Stimulated activated CD4-positive, alpha-beta T cell treated with anti-CD3 and anti-CD28 coated beads, TNF-alpha, amount 100 ng/mL, for 24 hours (primary cell): ENCODE measurements around the gene PNMA3.
"Not testable (repeated sequence)": the region's sequence is repeated elsewhere in the genome, so short reads cannot be mapped to it uniquely, and the experiment has no call there.

Experiments
- DNase-seq, 3 experiments: peaks; one replicate each; pipeline ENCODE4 v3.0.0-alpha.2; 2020; ENCODE audit warnings: low read depth in 3 of 3

The PNMA3 gene

DNA sequence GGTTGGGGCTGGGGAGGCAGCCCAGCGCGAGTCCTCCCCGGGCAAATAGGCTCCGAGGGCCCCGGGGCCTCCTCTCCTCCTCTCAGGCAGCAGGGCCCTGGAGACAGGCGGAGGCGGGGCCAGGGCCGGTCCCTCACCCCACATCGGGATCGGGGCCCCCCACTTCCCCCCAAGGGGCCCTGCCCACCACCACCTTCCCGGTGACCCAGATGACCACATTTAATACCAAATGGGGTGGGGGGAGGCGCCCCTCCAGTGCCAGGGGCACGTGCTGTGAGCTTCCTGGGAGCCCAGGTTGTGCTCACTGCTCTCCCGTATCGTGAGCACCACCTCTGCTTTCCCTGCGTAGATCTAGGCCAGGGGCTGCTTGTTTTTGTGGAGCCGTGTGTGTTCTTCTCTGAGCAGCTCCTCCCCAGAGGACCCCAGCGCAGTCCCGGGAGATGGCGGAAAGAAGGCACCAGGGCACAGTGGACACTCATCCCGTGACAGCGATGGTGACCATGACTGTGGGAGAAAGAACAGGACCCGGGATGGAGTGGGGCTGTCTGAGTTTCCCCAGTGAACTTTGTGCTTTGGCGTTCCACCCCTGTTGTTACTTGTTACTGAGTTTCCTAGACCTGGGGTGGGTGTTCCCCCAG, 18.1 kb downstream of the PNMA3 start:
- no peak for DNase-seq

DNA sequence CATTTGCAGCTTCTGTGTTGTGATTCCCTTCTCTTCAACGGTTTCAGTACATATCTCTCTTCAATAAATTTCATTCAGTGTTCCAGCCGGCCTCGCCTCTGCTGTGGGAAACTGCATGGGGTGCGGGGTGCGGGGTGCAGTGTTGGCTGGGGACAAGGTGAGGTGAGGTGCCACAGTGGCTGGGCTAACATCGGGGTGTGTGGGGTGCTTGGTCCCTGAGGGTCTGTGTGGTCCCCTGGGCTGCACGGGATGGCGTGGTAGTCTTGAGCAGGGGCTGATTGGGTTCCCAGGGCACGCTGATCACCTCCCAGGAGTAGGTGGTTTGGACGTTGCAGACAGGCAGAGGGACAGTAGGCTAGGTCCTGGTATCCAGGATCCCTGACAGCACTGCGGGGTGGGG, 18.7 kb downstream of the PNMA3 start:
- no peak for DNase-seq

DNA sequence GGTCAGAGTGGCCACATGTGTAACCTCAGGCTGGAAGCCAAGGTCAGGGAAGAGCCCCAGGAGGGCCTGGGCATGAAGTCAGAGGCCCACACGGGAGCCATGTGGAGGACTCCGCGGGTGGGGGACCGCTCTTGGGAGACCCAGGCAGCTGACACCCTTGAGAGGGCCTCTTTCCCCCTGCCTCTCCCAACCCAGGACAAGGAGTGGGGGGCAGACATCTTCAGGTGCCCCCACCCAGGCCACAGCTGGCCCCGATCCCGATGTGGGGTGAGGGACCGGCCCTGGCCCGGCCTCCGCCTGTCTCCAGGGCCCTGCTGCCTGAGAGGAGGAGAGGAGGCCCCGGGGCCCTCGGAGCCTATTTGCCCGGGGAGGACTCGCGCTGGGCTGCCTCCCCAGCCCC, 19.1 kb downstream of the PNMA3 start:
- DNase-seq, result no peak

DNA sequence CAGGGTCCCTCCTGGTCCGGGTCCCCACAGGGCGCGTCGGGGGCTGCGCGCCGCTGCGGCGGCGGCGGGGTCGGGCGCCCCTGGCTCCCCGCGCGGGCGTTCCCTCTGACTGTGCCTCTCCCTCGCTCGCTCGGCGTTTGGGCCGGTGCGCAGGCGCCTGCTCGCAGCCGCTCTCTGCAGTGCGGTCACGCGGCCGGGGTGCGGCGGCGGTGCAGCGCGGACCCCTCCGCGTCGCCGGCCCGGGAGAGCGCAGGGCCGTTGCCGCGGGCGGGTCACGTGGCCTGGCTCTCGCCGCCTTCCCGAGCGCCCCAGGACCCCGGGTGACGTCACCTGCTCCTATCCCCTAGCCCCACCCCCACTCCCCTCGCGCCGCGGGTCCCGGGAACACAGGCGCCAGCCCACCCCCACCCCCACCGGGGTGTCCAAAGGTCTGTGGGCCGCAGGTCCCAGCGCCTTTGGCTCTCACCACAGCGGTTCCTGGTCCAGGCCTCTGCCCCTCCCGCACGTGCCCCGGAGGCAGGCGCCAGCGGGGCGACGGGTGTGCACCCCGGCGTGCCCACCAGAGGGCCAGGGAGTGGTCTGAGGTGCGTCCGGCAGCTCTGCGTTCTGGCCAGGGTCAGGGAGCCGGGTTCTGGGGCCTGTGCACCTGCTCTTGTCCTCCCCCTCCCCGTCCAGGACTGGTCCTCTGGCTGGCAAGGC, 21.3 kb downstream of the PNMA3 start:
- not testable (repeated sequence) for DNase-seq

DNA sequence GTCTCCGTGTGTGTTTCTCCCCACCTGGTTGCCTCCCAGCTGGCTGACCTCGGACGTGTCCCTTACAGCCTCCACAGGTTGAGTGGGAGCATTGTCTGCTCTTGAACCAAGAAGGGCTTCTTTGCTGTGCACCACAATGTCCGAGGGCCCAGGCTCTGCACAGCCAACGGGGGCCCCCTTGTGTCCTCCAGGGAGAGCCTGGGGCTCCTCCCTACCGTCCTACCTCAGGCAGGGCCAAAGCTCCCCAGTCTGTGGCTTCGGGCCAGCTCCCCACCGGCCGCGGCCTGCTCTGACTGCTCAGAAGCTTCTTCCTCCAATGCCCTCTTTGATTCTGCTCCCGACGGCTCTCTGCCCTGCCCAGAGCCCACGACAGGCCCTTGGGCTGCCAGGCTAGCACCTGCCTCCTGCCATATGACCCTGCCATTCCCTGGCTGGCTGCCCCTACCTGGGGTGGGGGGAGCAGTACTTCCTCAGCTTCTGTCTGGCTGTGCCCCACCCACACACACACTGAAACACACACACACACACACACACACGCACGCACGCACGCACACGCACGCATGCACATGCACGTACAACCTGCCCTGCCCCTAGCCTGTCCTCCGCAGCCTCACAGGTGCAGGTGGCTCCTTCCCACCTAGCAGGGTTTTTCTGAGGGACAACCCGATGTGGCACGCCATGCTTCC, 27.1 kb downstream of the PNMA3 start:
- DNase-seq, result not testable (repeated sequence)

DNA sequence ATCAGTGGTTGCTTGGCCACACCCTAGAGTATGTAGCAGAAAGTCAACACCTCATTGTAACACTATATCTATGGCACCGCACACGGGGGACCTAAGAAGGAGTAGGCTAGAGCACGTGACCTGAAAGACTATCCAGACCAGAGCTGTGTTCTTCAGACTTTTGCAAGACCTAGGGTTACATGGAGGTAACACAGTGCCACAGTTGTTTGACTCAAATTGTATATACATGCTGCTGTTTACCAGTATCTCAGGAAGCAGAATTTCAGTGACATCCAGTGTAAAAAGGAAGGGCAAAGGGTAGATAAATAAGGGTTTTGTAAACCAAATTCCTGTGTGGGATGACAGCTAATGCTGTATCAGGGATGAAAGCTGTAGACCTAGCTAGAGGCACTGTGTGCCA, 46.1 kb downstream of the PNMA3 start:
- no peak for DNase-seq

DNA sequence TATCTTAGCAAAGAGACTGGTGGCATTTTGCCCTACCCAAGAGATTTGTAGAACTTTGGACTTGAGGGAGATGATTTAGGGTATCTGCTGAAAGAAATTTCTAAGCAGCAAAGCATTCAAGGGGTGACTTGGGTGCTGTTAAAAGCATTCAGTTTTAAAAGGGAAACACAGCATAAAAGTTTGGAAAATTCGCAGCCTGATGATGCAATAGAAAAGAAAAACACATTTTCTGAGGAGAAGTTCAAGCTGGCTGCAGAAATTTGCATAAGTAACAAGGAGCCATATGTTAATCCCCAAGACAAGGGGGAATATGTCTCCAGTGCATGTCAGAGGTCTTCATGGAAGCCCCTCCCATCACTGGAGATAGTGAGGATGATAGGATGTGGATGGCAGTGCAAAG, 48.7 kb downstream of the PNMA3 start:
- not testable (repeated sequence) for DNase-seq

DNA sequence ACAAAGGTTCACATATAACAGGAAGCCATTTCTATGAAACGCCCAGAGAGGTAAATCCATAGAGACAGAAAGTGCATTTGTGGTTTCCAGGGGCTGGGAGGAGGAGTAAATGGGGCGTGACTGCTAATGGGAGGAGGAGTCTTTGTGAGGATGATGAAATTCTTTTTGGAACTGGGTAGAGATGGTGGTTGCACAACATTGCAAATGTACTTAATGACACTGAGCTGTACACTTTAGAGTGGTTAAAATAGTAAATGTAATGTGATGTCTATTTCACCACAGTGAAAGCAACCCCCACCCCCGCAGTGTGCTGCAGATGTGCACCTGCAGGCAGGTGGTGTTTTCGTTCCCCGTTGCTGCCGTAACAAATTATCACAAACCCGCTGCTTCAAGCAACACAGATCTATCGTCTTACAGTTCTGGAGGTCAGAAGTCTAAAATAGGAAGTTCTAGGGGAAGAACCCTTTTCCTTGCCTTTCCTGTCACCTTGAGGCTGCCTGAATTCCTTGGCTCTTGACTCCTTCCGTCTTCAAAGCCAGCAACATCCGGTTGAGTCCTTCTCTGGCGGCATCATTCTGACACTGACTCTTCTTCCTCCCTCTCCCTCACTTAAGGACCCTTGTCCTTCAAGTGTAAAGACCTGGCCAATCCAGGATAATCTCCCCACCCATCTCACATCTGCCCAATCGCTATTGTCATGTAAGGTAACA, 50.0 kb downstream of the PNMA3 start:
- not testable (repeated sequence) for DNase-seq
